Cardiac fibroblast (primary cell): Measurements from ENCODE around the gene ARHGAP24.
"Not testable (repeated sequence)": the region's sequence is repeated elsewhere in the genome, so short reads cannot be mapped to it uniquely, and the experiment has no call there.

ENCODE experiments used
- DNase-seq, 2 donors: peaks; one replicate each; pipeline versions ENCODE4 v3.0.0 to v3.0.0-alpha.2; 2010; ENCODE audit warnings: low read depth in 2 of 2
- H3K4me3 ChIP-seq, 2 donors: replicated peaks in 1 of 2; 1 replicate in 1 of 2; 2 replicates in 1 of 2; pipeline ENCODE4 v1.5.1; 2011; ENCODE audit warnings: low read depth in 2 of 2, low read length in 2 of 2, mild to moderate bottlenecking in 2 of 2, moderate library complexity in 1 of 2
- TF ChIP-seq, protein P1 (sequence below): IDR thresholded peaks from one replicate; pipeline ENCODE4 v1.5.1; 2011; ENCODE audit warnings: low read depth, mild to moderate bottlenecking, low read length, inconsistent platforms

ARHGAP24 gene

DNA sequence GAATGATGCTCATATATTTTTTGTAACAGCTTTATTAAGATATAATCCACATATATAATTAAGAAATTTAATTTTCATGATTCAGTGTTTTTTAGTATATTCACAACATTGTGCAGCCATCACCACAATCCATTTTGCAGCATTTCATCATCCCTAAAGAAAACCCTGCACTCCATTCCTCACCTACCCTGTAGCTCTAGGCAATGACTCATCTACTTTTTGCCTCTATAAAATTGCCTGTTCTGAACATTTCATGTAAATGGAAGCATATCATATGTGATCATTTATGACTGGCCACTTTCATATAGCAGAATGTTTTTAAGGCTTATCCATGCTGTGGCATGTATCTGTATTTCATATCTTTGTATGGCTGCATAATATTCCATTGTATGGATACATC lies 545.0 kb downstream of the ARHGAP24 start:
- peak in 1 of 2 donors; percentile 41 for DNase-seq
- TF ChIP-seq, protein P1, sequence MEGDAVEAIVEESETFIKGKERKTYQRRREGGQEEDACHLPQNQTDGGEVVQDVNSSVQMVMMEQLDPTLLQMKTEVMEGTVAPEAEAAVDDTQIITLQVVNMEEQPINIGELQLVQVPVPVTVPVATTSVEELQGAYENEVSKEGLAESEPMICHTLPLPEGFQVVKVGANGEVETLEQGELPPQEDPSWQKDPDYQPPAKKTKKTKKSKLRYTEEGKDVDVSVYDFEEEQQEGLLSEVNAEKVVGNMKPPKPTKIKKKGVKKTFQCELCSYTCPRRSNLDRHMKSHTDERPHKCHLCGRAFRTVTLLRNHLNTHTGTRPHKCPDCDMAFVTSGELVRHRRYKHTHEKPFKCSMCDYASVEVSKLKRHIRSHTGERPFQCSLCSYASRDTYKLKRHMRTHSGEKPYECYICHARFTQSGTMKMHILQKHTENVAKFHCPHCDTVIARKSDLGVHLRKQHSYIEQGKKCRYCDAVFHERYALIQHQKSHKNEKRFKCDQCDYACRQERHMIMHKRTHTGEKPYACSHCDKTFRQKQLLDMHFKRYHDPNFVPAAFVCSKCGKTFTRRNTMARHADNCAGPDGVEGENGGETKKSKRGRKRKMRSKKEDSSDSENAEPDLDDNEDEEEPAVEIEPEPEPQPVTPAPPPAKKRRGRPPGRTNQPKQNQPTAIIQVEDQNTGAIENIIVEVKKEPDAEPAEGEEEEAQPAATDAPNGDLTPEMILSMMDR, result no peak

DNA sequence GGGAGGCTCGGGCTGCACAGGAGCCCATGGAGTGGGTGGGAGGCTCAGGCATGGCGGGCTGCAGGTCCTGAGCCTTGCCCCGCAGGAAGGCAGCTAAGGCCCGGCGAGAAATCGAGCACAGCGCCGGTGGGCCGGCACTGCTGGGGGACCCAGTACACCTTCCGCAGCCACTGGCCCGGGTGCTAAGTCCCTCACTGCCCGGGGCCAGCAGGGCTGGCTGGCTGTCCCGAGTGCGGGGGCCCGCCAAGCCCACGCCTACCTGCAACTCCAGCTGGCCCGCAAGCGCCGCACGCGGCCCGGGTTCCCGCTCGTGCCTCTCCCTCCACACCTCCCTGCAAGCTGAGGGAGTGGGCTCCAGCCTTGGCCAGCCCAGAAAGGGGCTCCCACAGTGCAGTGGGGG lies 546.7 kb downstream of the ARHGAP24 start:
- not testable (repeated sequence) for H3K4me3 ChIP-seq, DNase-seq

More for the DNA sequence above, 545.0 kb downstream of the ARHGAP24 start:
- no peak overlapping the region for H3K4me3 ChIP-seq

DNA sequence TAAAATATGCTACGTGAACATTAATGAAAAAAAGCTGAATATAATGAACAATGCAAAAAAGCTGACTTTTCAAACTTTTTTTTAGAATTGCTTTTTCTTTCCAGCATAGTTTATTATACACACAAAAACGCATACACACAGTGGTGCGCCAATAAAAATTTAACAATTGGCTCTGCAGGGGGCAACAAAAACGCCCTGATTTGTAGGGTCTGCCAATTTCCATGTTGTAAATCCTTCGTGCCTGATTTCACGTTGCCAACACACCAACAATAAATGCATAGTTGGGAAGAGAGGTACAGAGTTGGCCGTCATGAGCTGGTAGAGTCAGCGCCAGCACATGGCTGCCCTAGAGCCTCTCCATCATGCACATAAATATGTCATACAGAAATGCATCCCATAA lies 551.8 kb downstream of the ARHGAP24 start:
- TF ChIP-seq, protein P1, result no peak
- no peak for DNase-seq

DNA sequence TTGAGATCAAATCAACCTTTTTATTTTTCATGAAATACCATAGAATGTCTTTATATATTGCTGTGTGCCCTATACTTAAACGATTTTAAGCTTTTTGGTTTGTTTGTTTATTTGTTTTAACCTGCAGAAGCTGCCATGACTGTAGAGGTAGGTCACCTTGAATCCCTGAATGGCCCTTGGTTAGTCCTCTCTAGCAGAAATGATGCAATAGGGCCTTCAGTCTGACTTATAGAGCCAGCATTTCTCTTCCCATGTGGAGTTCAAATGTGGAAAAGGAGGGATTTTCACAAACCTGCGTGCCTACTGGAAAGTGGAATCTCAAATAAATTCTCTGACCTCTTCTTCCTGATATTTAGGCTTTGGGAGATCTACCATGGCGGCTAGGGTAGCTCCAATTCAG lies 557.0 kb downstream of the ARHGAP24 start:
- TF ChIP-seq, protein P1, result no peak
- DNase-seq, result peak; percentile 27 to 37
- no peak overlapping the region for H3K4me3 ChIP-seq

More for the DNA sequence above, 551.8 kb downstream of the ARHGAP24 start:
- H3K4me3 ChIP-seq, result no peak overlapping the region

DNA sequence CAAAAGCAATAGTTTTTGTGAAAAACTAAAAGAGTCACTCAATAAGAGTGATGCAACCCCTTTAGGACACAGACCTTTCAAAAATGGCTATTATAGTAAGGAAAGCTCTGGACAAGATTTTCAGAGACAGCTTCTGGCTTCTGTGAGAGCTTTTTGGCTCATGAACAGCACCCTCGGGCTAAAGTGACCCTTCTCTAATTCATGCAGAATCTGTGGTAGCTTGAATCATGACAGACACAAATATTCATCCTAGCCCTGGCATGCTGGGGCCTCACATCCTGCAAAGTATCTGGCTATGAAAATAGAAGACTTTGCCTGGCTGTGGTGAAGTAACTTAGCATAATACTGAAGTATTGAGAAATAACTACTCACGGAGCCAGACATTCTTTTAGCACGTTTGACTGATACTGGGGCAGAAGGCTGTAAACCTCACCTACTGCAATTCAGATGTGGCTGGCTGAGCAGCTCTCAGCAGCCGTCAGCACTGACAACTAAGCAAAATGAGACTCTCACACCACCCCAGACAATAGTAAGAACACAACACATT lies 557.6 kb downstream of the ARHGAP24 start:
- peak; percentile 92 to 95 for DNase-seq
- no peak overlapping the region for H3K4me3 ChIP-seq
- TF ChIP-seq, protein P1, result no peak

DNA sequence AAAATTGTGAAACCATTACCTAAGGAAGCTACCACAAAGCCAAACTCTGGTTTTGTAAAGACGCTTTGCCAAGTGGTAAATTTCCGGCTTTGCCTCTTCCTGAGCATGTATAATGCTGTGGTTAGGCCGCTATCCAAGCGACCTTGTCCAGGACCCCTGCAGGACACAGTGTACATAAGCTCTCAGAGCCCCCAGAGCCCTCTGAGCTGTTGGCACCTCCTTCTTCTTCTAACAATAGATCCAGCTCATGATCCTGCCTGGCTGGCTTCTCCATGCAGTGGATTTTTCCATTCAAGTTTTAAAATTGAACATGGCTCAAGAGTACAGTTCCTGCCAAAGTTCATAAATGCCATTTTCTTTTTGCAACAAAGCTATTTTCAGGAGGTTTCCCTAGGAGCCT lies 558.2 kb downstream of the ARHGAP24 start:
- DNase-seq, result peak; percentile 91 to 97
- TF ChIP-seq, protein P1, result peak; percentile 9
- no peak overlapping the region for H3K4me3 ChIP-seq

DNA sequence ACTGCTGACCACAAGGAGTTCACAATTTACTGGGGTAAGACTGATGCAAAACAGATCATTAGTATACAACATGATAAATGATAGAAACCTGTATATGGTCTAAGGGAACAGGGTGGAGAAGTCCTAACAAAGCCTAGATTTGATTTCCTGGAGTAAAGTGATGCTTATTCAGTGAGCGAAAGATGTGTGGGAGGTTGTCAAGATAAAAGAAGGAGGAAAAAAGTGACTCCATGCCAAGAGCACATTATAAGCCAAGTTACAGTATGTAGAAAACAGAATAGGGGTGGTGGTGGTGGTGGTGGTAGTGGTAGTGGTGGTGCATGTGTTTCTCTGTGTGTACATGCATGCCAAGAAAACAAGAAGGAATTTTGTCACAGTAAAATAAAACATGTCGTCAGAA lies 559.7 kb downstream of the ARHGAP24 start:
- DNase-seq, result peak in 1 of 2 donors; percentile 62
- no peak overlapping the region for H3K4me3 ChIP-seq
- TF ChIP-seq, protein P1, result no peak
